PC-3 (cell line): ENCODE results near the gene FASN. TPM values are rescaled to one million over a fixed set of nuclear protein-coding genes. Genes with fewer than 3 reads are reported as not detected.

Source experiments
- ATAC-seq: fragments of 200-7000 bp; cut with Tn5 transposase; 2 replicates; pipeline ENCODE4 v1.9.1; 2020; ENCODE audit warnings: mild to moderate bottlenecking, moderate library complexity
- BruUV-seq: library from RNA; stranded (reverse); fragments of 400-500 nt; replicated peaks from 2 replicates; lab custom pipeline; 2021; lab: Mats Ljungman, UMichigan
- CTCF ChIA-PET: fragments of 300-600 bp; sonication (Branson Sonifier 250); formaldehyde crosslinking; loops from one replicate; lab custom pipeline; 2022; ENCODE audit warnings: antibody characterized with exemption; lab: Charles Lee
- POLR2A ChIA-PET: fragments of 300-600 bp; sonication (Branson Sonifier 250); formaldehyde crosslinking; loops from one replicate; lab custom pipeline; 2022; ENCODE audit warnings: antibody characterized with exemption; ENCODE audit not compliant: unreplicated experiment; lab: Charles Lee
- DNase-seq: peaks from one replicate; pipeline ENCODE4 v3.0.0-alpha.2; 2015
- H2AFZ ChIP-seq: fragments of 300-600 bp; sonication (generic); 2 replicates; pipeline ENCODE4 v1.6.0; 2016; ENCODE audit warnings: antibody characterized with exemption, low read length
- H3F3A ChIP-seq: fragments of 300-600 bp; sonication (generic); one replicate; pipeline ENCODE4 v1.6.0; 2017; ENCODE audit warnings: antibody characterized with exemption, low read length, control low read depth, mild to moderate bottlenecking; ENCODE audit not compliant: unreplicated experiment
- H3K27ac ChIP-seq: fragments of 300-600 bp; sonication (generic); 2 replicates; pipeline ENCODE4 v1.5.1; 2016; ENCODE audit warnings: mild to moderate bottlenecking, low read length
- H3K27me3 ChIP-seq: fragments of 300-600 bp; sonication (generic); 2 replicates; pipeline ENCODE4 v1.6.1; 2016; ENCODE audit warnings: low read length, mixed read lengths
- H3K36me3 ChIP-seq: fragments of 300-600 bp; sonication (generic); 2 replicates; pipeline ENCODE4 v1.6.1; 2016; ENCODE audit warnings: low read depth, mixed run types, low read length, mixed read lengths
- H3K4me1 ChIP-seq: fragments of 300-600 bp; sonication (generic); 2 replicates; pipeline ENCODE4 v1.5.1; 2016; ENCODE audit warnings: low read length; ENCODE audit not compliant: insufficient read depth
- H3K4me2 ChIP-seq: fragments of 300-600 bp; sonication (generic); 2 replicates; pipeline ENCODE4 v1.6.0; 2016; ENCODE audit warnings: low read length
- H3K4me3 ChIP-seq: fragments of 300-600 bp; sonication (generic); 2 replicates; pipeline ENCODE4 v1.5.1; 2016; ENCODE audit warnings: mild to moderate bottlenecking, low read length, mixed read lengths
- H3K79me2 ChIP-seq: fragments of 300-600 bp; sonication (generic); 2 replicates; pipeline ENCODE4 v1.6.1; 2017; ENCODE audit warnings: low read length, mixed read lengths
- H3K9ac ChIP-seq: fragments of 300-600 bp; sonication (generic); 2 replicates; pipeline ENCODE4 v1.6.0; 2016; ENCODE audit warnings: mild to moderate bottlenecking, low read length
- H3K9me2 ChIP-seq: fragments of 300-600 bp; sonication (generic); replicated peaks from 2 replicates; pipeline ENCODE4 v1.6.1; 2016; ENCODE audit warnings: mixed run types, low read length, mixed read lengths
- H3K9me3 ChIP-seq: fragments of 300-600 bp; sonication (generic); 2 replicates; pipeline ENCODE4 v1.6.1; 2016; ENCODE audit warnings: low read length, mixed read lengths
- H4K20me1 ChIP-seq: fragments of 300-600 bp; sonication (generic); 2 replicates; pipeline ENCODE4 v1.6.1; 2016; ENCODE audit warnings: low read length, mixed read lengths
- CTCF ChIP-seq: fragments of 300-600 bp; sonication (generic); conservative IDR thresholded peaks from 2 replicates; pipeline ENCODE4 v1.5.1; 2017; ENCODE audit warnings: antibody characterized with exemption, low read depth, mild to moderate bottlenecking, low read length
- EZH2 ChIP-seq: fragments of 300-600 bp; sonication (generic); IDR thresholded peaks from one replicate; pipeline ENCODE4 v1.6.1; 2017; ENCODE audit warnings: antibody characterized with exemption, mild to moderate bottlenecking, low read length; ENCODE audit not compliant: unreplicated experiment
- EZH2phosphoT487 ChIP-seq: fragments of 300-600 bp; sonication (generic); IDR thresholded peaks from 2 replicates; pipeline ENCODE4 v1.6.1; 2018; ENCODE audit warnings: mild to moderate bottlenecking, antibody characterized with exemption, low read length, borderline replicate concordance
- intact Hi-C: fragments of 100-400 bp; cut with micrococcal nuclease; formaldehyde crosslinking; loops from 2 replicates; pipeline ENCODE4 v1.9.0; 2023
- total RNA-seq: library from RNA; depleted of rRNA; stranded (reverse); fragments of >200 nt; gene quantifications from 2 replicates; pipeline ENCODE4 v1.2.3, GENCODE V29; 2014

Gene FASN
- total RNA-seq, 1 experiment from 2014 or later, result 269 TPM

- Histone ChIP-seq H3K9ac (no peak overlapping the region), H4K20me1 (peaks cover 26% of the 10 kb centered on the region), H3F3A (no peaks in the 10 kb centered on the region), H3K4me3 (no peak overlapping the region), H3K9me3 (no peaks in the 10 kb centered on the region), H3K27me3 (no peaks in the 10 kb centered on the region), H3K79me2 (peaks cover 23% of the 10 kb centered on the region), H3K27ac (no peak overlapping the region), H3K4me1 (peaks cover 14% of the 10 kb centered on the region), H2AFZ (no peak overlapping the region), H3K9me2 (no peaks in the 10 kb centered on the region), H3K36me3 (peaks cover 80% of the 10 kb centered on the region), H3K4me2 (no peak overlapping the region)
- ChIA-PET CTCF (no interaction called here), POLR2A (no interaction called here)
- DNase-seq, result no peak
- no peak for ATAC-seq
- intact Hi-C loops, result no loop called here
- BruUV-seq, result no TSS peak
- TF ChIP-seq CTCF (no peak), EZH2phosphoT487 (no peak), EZH2 (no peak)
Measured at GRCh38 chr17:82091264-82092066, 6.6 kb downstream of the FASN start.

- H3K36me3 ChIP-seq, result peaks cover 82% of the 10 kb centered on the region
- intact Hi-C loops, result no loop called here
- POLR2A ChIA-PET, result no interaction called here
- peaks cover 7% of the 10 kb centered on the region for H3K4me1 ChIP-seq
- no peaks in the 10 kb centered on the region for H3K9me2 ChIP-seq
- peaks cover 19% of the 10 kb centered on the region for H4K20me1 ChIP-seq
- no peak for ATAC-seq
- no TSS peak for BruUV-seq
- H3K9ac ChIP-seq, result no peak overlapping the region
- no peaks in the 10 kb centered on the region for H3K9me3 ChIP-seq
- no peaks in the 10 kb centered on the region for H3K27me3 ChIP-seq
- H3K27ac ChIP-seq, result no peak overlapping the region
- DNase-seq, result no peak
- no peak overlapping the region for H2AFZ ChIP-seq
- CTCF ChIA-PET, result no interaction called here
- H3K4me3 ChIP-seq, result no peak overlapping the region
- no peaks in the 10 kb centered on the region for H3F3A ChIP-seq
- H3K79me2 ChIP-seq, result peaks cover 15% of the 10 kb centered on the region
- TF ChIP-seq EZH2, result no peak
- TF ChIP-seq CTCF, result no peak
- TF ChIP-seq EZH2phosphoT487, result no peak
- no peak overlapping the region for H3K4me2 ChIP-seq
Measured at GRCh38 chr17:82090549-82091263, 7.3 kb downstream of the FASN start.
